Activated CD4-positive, CD25-positive, alpha-beta regulatory T cell treated with anti-CD3 and anti-CD28 coated beads, Interleukin-2, amount 50 U/mL, for 72 hours (primary cell): Measurements from ENCODE around the gene PI4KB.
"Not testable (repeated sequence)": the region's sequence is repeated elsewhere in the genome, so short reads cannot be mapped to it uniquely, and the experiment has no call there.

ENCODE experiments used
- DNase-seq: peaks from one replicate; pipeline ENCODE4 v3.0.0; 2021

PI4KB gene

GRCh38 chr1:151327223-151327902, at the start of gene PI4KB:
PI4KB (minus strand) TSS chr1:151327416; CDS start chr1:151316481, 10,935 bp downstream.
- peak; percentile 83 for DNase-seq

- no peak for DNase-seq
Observed at GRCh38 chr1:151373196-151373595, 46.0 kb upstream of the PI4KB start.

DNA sequence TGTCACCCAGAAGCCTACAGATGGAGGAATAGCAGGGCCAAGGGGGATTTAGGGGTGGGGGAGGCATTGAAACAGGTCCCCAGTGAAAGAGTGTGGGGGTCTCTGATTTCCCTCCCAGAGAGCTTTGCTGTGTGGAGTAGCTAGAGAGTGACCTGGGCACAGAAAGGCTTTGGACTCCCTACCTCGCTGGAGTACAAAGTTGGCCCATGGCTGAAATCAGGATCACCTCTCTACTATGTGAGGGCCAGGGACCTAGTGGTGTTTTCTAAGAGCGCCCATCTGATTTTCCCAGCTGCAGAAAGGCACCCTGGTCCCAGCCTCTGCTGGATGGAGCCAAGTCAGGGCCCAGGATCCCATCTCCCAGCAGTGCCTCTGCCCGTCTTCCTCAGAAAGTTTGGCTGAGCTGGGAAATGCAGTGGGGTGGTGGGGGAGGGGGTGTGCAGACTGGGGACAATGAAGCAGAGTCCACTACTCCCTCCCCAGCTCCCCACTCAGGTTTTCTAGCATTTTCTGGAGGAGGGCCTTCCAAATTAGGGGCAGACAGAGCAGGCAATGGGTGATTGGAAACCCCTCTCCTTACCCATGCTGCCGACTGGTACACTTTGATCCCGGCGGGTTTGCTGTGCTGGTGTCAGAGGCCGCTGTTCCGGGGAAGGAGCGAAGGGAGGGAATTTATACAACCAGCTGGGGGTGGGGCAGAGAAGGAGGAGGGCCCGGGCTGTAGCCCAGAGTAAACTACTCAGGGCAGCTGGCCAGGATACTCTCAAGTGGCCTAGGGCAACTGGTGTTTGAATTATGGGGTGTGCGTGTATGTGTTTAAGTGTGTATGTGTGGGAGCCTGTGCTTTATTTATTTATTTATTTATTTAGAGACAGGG, 45.1 kb upstream of the PI4KB start, which contains the start of gene SELENBP1:
TSS of gene SELENBP1 (minus strand) at position 648 of the 877 bp plus-strand sequence. CDS start at position 584, 64 bp downstream.
- no peak for DNase-seq

DNA sequence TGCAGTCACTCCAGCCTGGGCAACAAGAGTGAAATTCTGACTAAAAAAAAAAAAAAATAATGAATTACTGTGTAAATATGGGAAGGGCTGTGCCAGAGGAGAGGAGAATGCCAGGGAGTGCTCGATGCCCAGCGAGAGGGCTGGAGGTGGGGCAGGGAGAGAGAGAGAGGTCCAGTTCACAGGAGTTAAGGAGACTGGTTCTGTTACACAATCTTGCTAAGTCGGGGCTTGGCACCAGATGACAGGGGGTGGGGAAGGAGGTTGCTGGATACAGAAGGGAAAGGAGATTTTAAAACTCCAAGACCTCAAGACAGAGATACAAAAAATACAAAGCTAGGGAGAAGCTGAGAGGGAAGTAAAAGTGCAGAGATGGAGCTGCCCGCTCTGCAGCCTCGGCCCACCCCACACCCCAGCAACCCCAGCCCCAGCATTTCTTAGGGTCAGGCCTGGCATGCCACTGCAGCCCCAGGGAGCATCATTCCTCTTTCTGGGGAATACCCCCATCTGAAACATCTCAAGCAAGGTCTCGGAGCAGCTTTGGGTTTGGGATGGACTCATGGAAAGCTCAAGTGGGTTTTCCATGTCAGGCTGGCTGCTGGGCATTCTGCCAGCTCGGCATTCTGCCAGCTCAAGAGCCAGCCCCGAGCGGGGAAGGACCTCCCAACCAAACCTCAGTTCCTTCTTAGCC, 44.3 kb upstream of the PI4KB start:
- DNase-seq = no peak

- no peak for DNase-seq
Observed at GRCh38 chr1:151370211-151370911, 43.1 kb upstream of the PI4KB start.

DNA sequence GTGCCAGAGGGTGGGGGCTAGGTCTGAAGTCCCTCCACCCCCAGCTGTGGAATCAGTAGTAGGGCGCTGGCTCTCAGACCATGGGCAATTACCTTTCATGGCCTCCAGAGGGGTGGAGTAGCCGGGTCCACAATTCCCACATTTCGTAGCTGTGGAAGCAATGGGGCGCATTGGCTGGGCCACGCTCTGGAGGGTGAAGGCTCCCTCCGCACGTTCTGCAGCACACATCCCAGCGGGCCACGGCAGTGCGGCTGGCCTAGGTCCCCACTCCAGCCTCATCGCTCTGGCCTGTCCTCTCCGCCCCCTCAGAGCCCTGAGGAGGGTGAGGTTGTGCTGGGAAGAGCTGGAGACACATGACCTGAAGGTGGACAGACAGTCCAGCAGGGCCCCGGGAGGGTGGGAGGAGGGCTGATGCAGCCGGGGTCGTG, 42.4 kb upstream of the PI4KB start:
- DNase-seq = no peak

DNA sequence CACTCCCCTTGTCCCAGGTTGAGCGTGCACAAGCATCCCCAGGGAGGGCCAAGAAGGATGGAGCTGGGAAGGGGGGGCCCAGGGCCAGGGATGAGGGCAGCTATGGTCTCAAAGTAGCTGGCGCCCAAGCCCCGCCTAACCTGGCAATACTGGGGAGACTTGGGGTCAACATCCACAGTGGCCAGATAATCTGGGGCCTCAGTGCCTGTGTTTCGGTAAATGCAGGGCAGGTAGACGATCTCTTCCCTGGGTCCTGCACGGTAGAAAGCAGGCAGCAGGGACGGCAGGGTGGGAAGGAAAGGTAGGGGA, 42.0 kb upstream of the PI4KB start:
- DNase-seq = no peak

- DNase-seq = no peak
Observed at GRCh38 chr1:151368393-151369301, 41.4 kb upstream of the PI4KB start.

GRCh38 chr1:151367658-151368392, 40.6 kb upstream of the PI4KB start:
- DNase-seq = no peak

- DNase-seq = no peak
Observed at GRCh38 chr1:151364996-151365395, 37.8 kb upstream of the PI4KB start.

DNA sequence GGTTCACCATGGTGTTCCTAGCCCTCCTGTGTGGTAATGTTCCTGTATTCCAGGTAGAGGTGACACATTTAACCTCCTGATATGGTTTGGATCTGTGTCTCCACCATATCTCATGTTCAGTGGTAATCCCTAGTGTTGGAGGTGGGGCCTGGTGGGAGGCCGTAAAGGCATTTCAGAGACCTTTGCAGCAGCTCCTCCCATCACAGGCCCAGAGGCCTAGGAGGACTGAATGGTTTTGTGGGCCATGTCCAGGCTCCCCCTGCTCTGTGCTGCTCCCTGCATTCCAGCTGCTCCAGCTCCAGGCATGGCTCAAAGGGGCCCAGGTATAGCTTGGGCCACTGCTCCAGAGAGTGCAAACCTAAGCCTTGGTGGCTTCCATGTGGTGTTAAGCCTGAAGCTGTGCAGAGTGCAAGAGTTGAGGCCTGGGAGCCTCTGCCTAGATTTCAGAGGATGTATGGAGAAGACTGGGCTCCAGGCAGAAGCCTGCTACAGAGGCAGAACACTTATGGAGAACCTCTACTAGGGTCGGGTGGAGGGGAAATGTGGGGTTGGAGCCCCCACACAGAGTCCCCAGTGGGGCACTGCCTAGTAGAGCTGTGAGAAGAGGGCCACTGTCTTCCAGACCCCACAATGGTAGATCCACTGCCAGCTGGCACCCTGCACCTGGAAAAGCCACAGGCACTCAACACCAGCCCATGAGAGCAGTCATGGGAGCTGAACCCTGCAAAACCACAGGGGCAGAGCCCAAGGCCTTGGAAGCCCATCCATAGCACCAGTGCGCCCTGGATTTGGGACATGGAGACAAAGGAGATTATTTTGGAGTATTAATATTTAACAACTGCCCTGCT, 35.3 kb upstream of the PI4KB start:
- no peak for DNase-seq

- DNase-seq = no peak
Observed at GRCh38 chr1:151361883-151362282, 34.7 kb upstream of the PI4KB start.

GRCh38 chr1:151356696-151357095, 29.5 kb upstream of the PI4KB start:
- no peak for DNase-seq

- no peak for DNase-seq
Observed at GRCh38 chr1:151352021-151352718, 25.0 kb upstream of the PI4KB start.

DNA sequence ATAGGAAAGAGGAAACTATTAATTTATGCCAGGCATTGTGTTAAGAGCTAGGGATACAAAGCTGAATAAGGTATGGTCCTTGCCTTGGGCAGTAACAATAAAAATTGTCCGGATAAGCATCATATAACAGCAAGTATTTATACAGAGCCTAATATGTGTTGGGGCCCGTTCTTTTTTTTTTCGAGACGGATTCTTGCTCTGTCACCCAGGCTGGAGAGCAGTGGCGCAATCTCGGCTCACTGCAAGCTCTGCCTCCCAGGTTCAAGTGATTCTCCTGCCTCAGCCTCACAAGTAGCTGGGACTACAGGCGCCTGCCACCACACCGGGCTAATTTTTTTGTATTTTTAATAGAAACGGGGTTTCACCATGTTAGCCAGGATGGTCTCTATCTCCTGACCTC, 23.1 kb upstream of the PI4KB start:
- DNase-seq = not testable (repeated sequence)

GRCh38 chr1:151347523-151348246, 20.5 kb upstream of the PI4KB start:
- no peak for DNase-seq

DNA sequence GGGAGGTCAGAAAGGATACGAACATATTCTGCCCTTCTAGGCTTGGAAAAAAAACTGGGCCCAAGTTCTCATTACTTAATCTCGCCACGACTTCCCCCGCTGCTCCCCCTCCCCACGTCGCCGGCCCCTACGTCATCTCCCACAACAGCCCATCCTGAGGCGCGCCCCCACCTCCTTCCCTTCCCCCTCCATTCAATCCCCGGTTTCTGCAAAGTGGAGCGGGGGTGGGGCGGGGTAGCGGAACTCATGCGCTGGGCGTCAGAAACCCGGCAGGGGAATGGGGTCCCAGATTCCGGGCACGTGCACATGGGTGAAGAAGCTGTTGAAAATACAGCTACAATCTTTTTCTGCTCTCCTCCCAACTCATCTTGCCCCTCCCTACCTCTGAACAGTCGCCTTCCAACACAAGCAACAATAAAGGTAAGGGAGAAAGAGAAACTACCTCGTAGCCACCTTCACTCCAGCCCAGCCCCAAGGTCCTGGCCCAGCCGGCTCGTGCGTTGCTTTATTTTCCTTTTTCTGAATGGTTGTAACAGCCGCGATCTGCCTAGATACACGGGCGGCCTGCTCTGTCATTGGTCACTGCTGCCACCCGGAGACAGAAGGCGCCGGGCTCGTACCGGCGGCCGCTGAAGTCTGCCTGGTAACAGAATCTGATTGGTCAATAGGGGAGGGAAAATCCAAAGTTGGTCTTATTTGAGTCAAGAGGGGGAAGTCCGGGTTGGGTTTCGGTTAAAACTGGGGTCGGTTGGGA, 19.7 kb upstream of the PI4KB start, which contains the start of gene RFX5:
TSS of gene RFX5 (minus strand) at position 484 of the 754 bp plus-strand sequence. CDS start 932 bp downstream, outside the sequence.
- DNase-seq = peak; percentile 88
